HCT116 (cell line): ENCODE data around the gene CPT1C. TPM values are rescaled to one million over a fixed set of nuclear protein-coding genes. Genes with fewer than 3 reads are reported as not detected.

Source experiments
- ATAC-seq: fragments of 200-7000 bp; cut with Tn5 transposase; 2 replicates; pipeline ENCODE4 v1.9.1; 2020; ENCODE audit warnings: mild to moderate bottlenecking, moderate library complexity
- BruUV-seq: library from RNA; stranded (reverse); fragments of 400-500 nt; replicated peaks from 2 replicates; lab custom pipeline; 2021; lab: Mats Ljungman, UMichigan
- CTCF ChIA-PET: fragments of 300-600 bp; sonication (Branson Sonifier 250); formaldehyde crosslinking; loops from one replicate; lab custom pipeline; 2021; ENCODE audit warnings: antibody characterized with exemption; lab: Charles Lee
- POLR2A ChIA-PET: fragments of 300-600, 350-600 bp; sonication (Branson Sonifier 250); formaldehyde crosslinking; loops from one replicate; lab custom pipeline; 2021; ENCODE audit warnings: antibody characterized with exemption; lab: Charles Lee
- RAD21 ChIA-PET, 2 experiments: fragments of 300-600 bp; sonication (Branson Sonifier 250); formaldehyde crosslinking; loops; one replicate each; lab custom pipeline; 2023; ENCODE audit warnings: low total read pairs in 2 of 2; ENCODE audit not compliant: uncharacterized antibody in 2 of 2, unreplicated experiment in 2 of 2, low non-redundant PET in 1 of 2; lab: Charles Lee
- DNase-seq: peaks from one replicate; pipeline ENCODE4 v3.0.0-alpha.2; 2010; ENCODE audit warnings: low read depth, low spot score
- H2AFZ ChIP-seq: fragments of 200-600 bp; shearing (Covaris generic), sonication (generic); 2 replicates; pipeline ENCODE4 v1.6.1; 2017; ENCODE audit warnings: low read depth, mixed run types, mixed read lengths, antibody characterized with exemption, low read length; ENCODE audit not compliant: poor library complexity, severe bottlenecking
- H3K27ac ChIP-seq: 2 replicates; pipeline ENCODE4 v1.5.1; 2012; ENCODE audit warnings: low read depth, low read length
- H3K27me3 ChIP-seq: fragments of 200-600 bp; sonication (generic); 2 replicates; pipeline ENCODE4 v1.6.1; 2016; ENCODE audit warnings: mixed run types, low read length, mixed read lengths; ENCODE audit not compliant: insufficient read depth
- H3K36me3 ChIP-seq, 2 experiments: fragments of 200-500 bp in 1 of 2; fragments of 200-600 bp in 1 of 2; sonication (Bioruptor generic) in 1 of 2; sonication (generic) in 1 of 2; 2 replicates each; pipeline versions ENCODE4 v1.5.1 to v1.6.1; 2014 to 2016; ENCODE audit warnings: low read length in 2 of 2, inconsistent platforms in 1 of 2, mixed read lengths in 1 of 2, mixed run types in 1 of 2; ENCODE audit not compliant: insufficient read depth in 2 of 2, control insufficient read depth in 1 of 2
- H3K4me1 ChIP-seq, 2 experiments: fragments of 200-600 bp in 1 of 2; sonication (generic) in 1 of 2; 2 replicates each; pipeline versions ENCODE4 v1.5.1 to v1.6.1; 2012 to 2017; ENCODE audit warnings: low read length in 2 of 2, inconsistent platforms in 1 of 2, mild to moderate bottlenecking in 1 of 2, mixed read lengths in 1 of 2, mixed run types in 1 of 2, moderate library complexity in 1 of 2; ENCODE audit not compliant: insufficient read depth in 2 of 2, control insufficient read depth in 1 of 2
- H3K4me2 ChIP-seq: fragments of 200-600 bp; sonication (generic); 2 replicates; pipeline ENCODE4 v1.6.1; 2017; ENCODE audit warnings: mixed run types, low read length, mixed read lengths
- H3K4me3 ChIP-seq, 2 experiments: fragments of 200-600 bp in 1 of 2; sonication (generic) in 1 of 2; replicated peaks in 1 of 2; 2 replicates each; pipeline ENCODE4 v1.5.1; 2011 to 2016; ENCODE audit warnings: low read length in 2 of 2, control low read depth in 1 of 2, low read depth in 1 of 2, mild to moderate bottlenecking in 1 of 2, mixed read lengths in 1 of 2, mixed run types in 1 of 2
- H3K79me2 ChIP-seq: fragments of 200-600 bp; sonication (generic); 2 replicates; pipeline ENCODE4 v1.6.1; 2017; ENCODE audit warnings: mild to moderate bottlenecking, mixed run types, low read length, moderate library complexity, mixed read lengths; ENCODE audit not compliant: insufficient read depth
- H3K9ac ChIP-seq: fragments of 200-600 bp; sonication (generic); 2 replicates; pipeline ENCODE4 v1.6.1; 2016; ENCODE audit warnings: low read length, mixed read lengths
- H3K9me2 ChIP-seq: fragments of 200-600 bp; sonication (generic), shearing (Covaris generic); 2 replicates; pipeline ENCODE4 v1.6.1; 2017; ENCODE audit warnings: mixed run types, mild to moderate bottlenecking, moderate library complexity; ENCODE audit not compliant: insufficient read depth
- H3K9me3 ChIP-seq, 2 experiments: fragments of 200-500 bp in 1 of 2; fragments of 200-600 bp in 1 of 2; sonication (Bioruptor generic) in 1 of 2; sonication (generic) in 1 of 2; 2 replicates each; pipeline ENCODE4 v1.6.1; 2014 to 2017; ENCODE audit warnings: low read length in 2 of 2, mixed read lengths in 2 of 2, inconsistent platforms in 1 of 2, low read depth in 1 of 2, mild to moderate bottlenecking in 1 of 2, mixed run types in 1 of 2, moderate library complexity in 1 of 2; ENCODE audit not compliant: control insufficient read depth in 1 of 2, insufficient read depth in 1 of 2
- H4K20me1 ChIP-seq: fragments of 200-600 bp; sonication (generic), shearing (Covaris generic); 2 replicates; pipeline ENCODE4 v1.6.1; 2017; ENCODE audit warnings: mixed run types, mild to moderate bottlenecking, moderate library complexity; ENCODE audit not compliant: insufficient read depth
- CTCF ChIP-seq, 3 experiments: fragments of 200-600 bp in 1 of 3; sonication (generic) in 1 of 3; IDR thresholded peaks in 2 of 3; conservative IDR thresholded peaks in 1 of 3; 2 replicates each; pipeline ENCODE4 v1.5.1; 2012 to 2017; ENCODE audit warnings: low read depth in 2 of 3, low read length in 2 of 3, antibody characterized with exemption in 1 of 3, borderline replicate concordance in 1 of 3, control low read depth in 1 of 3, mild to moderate bottlenecking in 1 of 3, mixed read lengths in 1 of 3, mixed run types in 1 of 3, moderate library complexity in 1 of 3; ENCODE audit not compliant: insufficient read depth in 1 of 3
- MAX ChIP-seq: IDR thresholded peaks from 2 replicates; pipeline ENCODE4 v1.6.1; 2012
- POLR2AphosphoS5 ChIP-seq: IDR thresholded peaks from 2 replicates; pipeline ENCODE4 v1.6.1; 2011; ENCODE audit warnings: mild to moderate bottlenecking, low read depth, low read length, moderate library complexity
- RAD21 ChIP-seq: IDR thresholded peaks from 2 replicates; pipeline ENCODE4 v1.6.1; 2012; ENCODE audit warnings: low read depth, mild to moderate bottlenecking
- REST ChIP-seq: IDR thresholded peaks from 2 replicates; pipeline ENCODE4 v1.6.1; 2012; ENCODE audit warnings: low read depth
- ZNF274 ChIP-seq: fragments of 200-500 bp; sonication (Bioruptor generic); IDR thresholded peaks from 2 replicates; pipeline ENCODE4 v1.6.1; 2014; ENCODE audit warnings: mild to moderate bottlenecking, low read depth, low read length, inconsistent platforms
- intact Hi-C: fragments of 100-400 bp; cut with micrococcal nuclease; formaldehyde crosslinking; loops from 2 replicates; pipeline ENCODE4 v1.10.0; 2022
- total RNA-seq: library from RNA; stranded (reverse); gene quantifications from one replicate; pipeline ENCODE4 v1.2.1, GENCODE V29; 2021; ENCODE audit not compliant: unreplicated experiment

The CPT1C gene
- total RNA-seq, 1 experiment from 2014 or later = 12.0 TPM

- TF ChIP-seq CTCF (IDR thresholded peaks at IDR 0.05 in 2 of 3, conservative IDR thresholded peaks at IDR 0.05 in 1 of 3; ENCODE audit: borderline replicate concordance in 1 of 3, insufficient read depth in 1 of 3, low read depth in 2 of 3, low read length in 2 of 3) = no peak
- TF ChIP-seq REST = no peak
- TF ChIP-seq ZNF274 = no peak
- TF ChIP-seq RAD21 = no peak
- TF ChIP-seq POLR2AphosphoS5 = no peak
- TF ChIP-seq MAX = no peak
These were observed 58.9 kb downstream of the CPT1C start (continued) for GRCh38 chr19:49749771-49750170.

- no peak overlapping the region for H3K4me2 ChIP-seq
- BruUV-seq = no TSS peak
- ChIA-PET RAD21 (no interaction called here), POLR2A (interaction anchor here (0.7 kb wide), 1 partner anchor 117 kb away, joined by 3 read pairs; no protein-coding TSS in a partner anchor), CTCF (no interaction called here)
- ATAC-seq (no peak), DNase-seq (no peak)
- H3K9me3 ChIP-seq = peaks cover 6 to 11% of the 10 kb centered on the region in 2 experiments; a peak in 2 of 4 replicates
- H3K36me3 ChIP-seq = no peaks in the 10 kb centered on the region
- intact Hi-C loops = no loop called here
- H2AFZ ChIP-seq = no peak overlapping the region
- no peaks in the 10 kb centered on the region for H3K79me2 ChIP-seq
- no peak overlapping the region for H3K4me3 ChIP-seq
- no peaks in the 10 kb centered on the region for H3K27me3 ChIP-seq
- peaks cover 0 to 4% of the 10 kb centered on the region in 2 experiments; a peak in 1 of 4 replicates for H3K4me1 ChIP-seq
- H3K27ac ChIP-seq = no peak overlapping the region
- no peaks in the 10 kb centered on the region for H3K9me2 ChIP-seq
- no peak overlapping the region for H3K9ac ChIP-seq
- TF ChIP-seq REST = no peak
- TF ChIP-seq, all 23 proteins: peak for 0
- H4K20me1 ChIP-seq = no peaks in the 10 kb centered on the region
These were observed 61.8 kb downstream of the CPT1C start for GRCh38 chr19:49752701-49753100.
